GM21825 (cell line): ENCODE measurements around the gene MYO10.
"Not testable (repeated sequence)": the region's sequence is repeated elsewhere in the genome, so short reads cannot be mapped to it uniquely, and the experiment has no call there.

ENCODE experiments used
- ATAC-seq: cut with Tn5 transposase; IDR thresholded peaks from one replicate; pipeline ENCODE4 v1.9.1; 2021; ENCODE audit warnings: mild to moderate bottlenecking, moderate library complexity; ENCODE audit not compliant: unreplicated experiment

The MYO10 gene

DNA sequence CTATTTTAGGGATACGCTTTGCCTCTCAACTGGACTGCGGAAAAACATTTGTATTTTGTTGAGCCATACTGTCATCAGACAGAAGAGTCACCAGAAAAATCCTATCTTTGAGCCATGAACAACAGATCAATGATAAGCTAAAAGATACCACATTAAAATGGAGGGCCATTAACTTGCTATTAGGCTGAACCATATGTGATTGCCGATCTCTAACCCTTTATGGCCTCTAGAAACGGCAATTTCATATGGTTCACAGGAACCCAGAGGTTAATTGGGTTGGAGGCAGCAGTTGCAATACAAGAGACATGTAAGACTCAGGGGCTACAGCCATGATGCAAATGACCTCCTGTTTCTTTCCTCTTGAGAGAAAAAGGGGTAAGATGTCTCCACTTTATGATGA is 69.8 kb downstream of the MYO10 start:
- ATAC-seq = no peak

GRCh38 chr5:16865151-16865550 is 70.9 kb downstream of the MYO10 start:
- no peak for ATAC-seq

DNA sequence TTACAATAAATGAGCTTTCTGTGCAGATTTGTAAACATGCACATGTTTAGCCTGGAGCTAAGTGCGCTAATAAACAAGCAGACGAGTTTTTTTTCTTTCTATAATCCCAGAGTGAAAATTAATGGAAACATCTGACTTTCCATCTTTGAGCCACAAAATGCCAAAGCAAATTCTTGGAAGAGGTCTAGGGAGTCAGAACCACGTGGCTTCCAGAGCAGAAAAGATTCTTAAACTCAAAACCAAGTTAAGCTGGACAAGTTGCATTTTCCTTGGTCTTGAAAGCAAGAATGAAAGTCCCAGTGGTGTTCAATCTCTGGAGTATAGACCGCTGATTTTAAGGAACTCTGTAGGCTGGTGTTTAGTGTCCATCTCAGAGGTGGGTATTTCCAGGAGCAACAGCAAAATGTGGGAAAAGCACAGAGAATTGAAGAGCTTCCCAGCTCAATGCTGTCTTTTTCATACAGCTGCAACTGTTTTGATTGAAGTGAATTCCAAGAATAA is 71.4 kb downstream of the MYO10 start:
- ATAC-seq = no peak

DNA sequence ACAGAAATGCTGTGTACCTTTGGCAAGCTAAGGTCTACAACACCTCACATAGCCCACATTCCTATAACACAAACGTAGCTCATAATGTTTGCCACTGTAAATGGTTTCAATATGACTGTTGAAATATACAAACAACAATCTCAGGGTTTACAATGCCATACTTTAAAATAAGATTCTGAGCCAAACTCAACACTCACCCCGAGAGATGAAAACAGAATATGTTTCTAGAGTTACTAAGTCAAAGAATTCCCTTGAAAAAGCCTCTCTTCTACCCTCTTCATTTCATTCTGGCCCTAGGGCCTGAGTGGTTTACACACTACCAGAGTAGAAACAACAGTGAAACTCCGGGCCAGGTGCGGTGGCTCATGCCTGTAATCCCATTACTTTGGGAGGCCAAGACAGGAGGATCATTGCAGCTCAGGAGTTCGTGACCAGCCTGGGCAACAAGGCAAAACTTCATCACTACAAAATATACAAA is 72.6 kb downstream of the MYO10 start:
- ATAC-seq = no peak

DNA sequence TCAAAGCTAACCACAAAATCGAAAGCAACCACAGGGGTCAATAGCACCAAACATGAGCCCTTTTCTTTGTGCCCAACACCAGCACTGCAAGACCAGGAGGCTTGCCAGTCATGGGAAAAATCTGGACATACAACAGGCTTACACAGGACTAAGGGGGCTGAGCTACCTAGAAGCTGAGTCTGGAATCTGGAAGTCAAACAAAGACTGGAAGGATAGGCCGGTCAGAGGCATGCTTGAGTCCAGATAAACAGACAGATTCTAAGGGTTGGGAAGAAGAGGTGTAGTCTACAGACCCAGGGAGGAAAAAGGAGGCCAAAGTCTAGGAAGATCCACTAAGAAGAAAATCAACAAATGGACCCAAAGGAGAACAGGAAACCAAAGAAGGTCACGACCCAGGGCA is 73.3 kb downstream of the MYO10 start:
- no peak for ATAC-seq

GRCh38 chr5:16859346-16859745 is 76.7 kb downstream of the MYO10 start:
- no peak for ATAC-seq

DNA sequence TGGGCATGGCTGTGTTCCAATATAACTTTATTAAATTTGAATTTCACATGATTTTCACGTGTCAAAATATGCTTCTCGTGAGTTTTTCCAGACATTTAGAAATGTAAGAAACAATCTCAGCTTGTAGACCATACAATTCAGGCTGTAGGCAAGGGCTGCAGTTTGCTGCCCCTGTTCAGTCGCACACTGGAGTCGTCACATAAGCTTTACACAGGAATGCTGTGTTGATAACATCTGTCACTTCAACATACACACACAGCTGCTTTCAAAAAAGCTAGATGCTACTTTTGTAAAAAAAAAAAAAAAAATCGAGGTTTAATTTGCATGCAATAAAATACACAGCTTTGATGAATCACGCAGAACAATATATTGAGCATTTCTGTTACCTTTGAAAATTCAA is 77.9 kb downstream of the MYO10 start:
- ATAC-seq = no peak

DNA sequence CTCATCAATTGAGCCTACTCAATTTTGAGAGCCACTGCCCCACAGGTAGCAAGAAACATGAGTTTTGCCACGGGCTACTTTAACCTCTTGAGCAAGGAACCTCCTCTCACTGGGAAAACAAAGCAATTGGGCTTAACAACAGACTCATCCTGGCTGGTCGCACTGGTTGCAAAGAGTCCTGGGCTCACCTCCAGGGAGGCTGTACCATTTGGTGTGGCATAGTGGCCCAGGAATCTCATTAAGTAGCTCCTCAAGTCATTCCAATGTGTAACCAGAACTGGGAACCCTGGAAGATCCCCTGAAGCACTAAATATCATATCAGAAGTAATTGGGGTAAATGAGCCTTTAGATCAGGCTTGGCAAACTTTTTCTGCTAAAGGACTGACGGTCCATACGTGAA is 78.5 kb downstream of the MYO10 start:
- no peak for ATAC-seq

- ATAC-seq = no peak
These were observed 79.6 kb downstream of the MYO10 start for GRCh38 chr5:16856531-16856930.

GRCh38 chr5:16855898-16856297 is 80.2 kb downstream of the MYO10 start:
- ATAC-seq = no peak

GRCh38 chr5:16855485-16855884 is 80.6 kb downstream of the MYO10 start:
- no peak for ATAC-seq

GRCh38 chr5:16854351-16854750 is 81.7 kb downstream of the MYO10 start:
- ATAC-seq = no peak

DNA sequence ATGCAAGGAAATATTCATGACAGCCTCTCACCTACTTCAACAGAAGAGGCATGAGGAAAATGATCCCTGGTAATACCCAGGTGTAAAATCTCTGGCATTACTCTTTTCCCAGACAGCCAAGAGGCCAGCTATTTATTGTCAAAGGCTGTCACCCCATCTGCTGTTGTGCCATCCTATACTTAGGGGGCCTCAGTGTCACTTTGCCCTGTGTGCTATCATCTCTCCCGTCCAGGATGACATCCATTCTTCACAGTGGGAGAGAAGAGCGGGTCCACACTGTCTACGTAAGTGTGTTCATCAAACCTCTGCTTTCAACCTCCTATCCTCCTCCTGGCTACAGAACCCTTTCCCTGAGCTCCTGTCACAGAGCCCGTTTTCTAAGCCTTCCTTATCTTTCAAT is 82.6 kb downstream of the MYO10 start:
- no peak for ATAC-seq

DNA sequence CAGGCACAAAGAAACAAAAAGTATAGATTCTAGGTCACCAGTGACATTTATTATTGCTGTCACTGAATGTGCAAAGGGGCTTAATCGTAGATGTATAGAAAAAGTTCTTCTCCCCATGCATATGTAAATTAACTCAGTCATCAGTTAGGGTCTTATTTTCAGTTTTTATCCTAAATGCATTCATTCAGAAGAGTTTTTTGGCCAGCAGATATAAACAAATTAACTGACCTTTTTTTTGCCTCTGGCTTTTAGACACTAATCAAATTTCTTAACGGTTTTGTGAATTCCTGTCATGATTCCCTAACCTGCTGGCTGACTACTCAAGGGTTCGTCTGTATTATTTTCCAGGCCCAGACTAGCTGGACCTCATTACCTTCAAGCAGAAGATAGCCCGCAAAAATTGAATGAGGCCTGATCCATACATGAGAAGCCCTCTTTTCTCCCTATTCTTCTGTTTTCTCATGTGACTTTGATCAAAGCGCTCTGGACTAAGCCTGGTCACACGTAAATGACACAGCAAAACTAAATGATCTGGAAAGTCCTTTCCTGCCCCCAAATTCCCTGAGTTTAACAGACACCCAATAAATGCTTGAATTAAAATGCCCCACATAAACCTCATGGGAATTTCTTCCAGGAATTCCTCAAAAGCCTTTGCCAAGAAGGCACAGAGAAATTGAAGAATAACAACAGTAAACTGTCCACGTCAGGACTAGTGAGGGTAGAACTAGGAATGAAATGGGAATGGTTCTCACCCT is 83.7 kb downstream of the MYO10 start:
- no peak for ATAC-seq

DNA sequence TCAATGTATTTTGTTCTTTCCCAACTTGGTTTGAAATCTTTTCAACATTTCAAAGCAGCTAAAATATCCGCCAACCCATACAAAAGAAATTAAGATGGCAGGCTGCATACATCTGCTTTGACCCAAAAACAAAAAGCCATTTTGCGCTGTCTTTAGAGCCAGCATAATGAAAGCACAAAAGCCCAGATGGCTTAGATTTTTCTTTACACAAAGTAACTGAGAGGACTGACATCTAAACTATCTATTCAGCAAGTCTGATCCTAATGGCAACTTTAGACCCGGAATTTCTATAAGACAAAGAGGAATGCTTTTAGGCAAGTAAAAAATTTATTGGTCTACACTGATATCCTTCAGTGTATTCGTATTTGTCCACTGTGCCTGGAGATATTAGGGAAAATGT is 86.3 kb downstream of the MYO10 start:
- ATAC-seq = no peak

DNA sequence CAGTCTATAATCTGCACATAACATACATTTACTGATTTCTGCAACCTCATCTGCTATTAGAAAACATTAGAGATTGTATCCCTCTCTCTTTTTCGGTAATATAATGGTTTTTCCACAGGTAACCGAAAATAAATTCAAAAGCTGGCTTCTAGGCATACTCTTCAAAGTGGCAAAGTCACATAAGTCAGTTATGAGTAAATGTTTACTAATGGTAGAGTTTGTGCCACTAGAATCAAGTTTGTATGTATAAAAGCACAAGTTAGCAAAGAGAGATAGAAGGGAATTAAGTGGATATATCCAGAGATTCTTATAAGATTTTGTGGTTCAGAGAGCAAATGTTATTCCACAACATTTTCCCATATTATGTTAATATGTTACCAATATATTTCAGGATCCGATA is 86.9 kb downstream of the MYO10 start:
- ATAC-seq = no peak

DNA sequence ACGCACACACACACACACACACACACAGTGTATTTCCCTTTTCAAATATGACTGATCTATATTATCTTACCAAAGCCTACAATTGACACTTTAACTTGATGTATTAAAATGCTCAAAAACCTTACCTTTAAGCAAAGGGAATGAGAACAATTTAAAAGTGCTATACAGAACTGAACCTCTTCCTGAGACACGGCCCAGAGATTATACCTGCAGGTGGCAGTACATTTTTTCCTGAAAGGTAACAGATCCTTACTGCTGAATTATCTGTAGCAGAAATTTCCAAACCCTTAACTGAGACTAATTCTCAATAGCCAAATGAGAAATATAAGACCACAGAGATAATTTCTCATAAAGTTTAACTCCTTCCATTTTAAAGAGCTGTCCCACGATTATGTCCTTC is 91.1 kb downstream of the MYO10 start:
- ATAC-seq = no peak

GRCh38 chr5:16842896-16843295 is 93.2 kb downstream of the MYO10 start:
- no peak for ATAC-seq

GRCh38 chr5:16841416-16841815 is 94.7 kb downstream of the MYO10 start:
- ATAC-seq = no peak

DNA sequence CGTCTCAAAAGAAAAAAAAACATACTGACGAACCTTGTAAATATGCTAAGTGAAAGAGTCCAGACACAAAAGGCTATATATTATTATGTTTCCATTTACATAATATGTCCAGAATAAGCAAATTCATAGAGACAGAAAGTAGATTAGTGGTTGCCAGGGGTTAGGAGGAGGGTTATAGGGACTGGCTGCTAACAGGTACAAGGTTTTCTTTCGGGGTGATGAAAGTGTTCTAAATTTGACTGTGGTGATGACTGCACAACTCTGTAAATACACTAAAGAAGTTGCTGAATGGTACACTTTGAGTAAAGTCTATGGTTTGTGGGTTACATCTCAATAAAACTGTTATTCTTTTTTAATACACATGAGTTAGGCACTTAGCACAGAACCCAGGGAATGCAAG is 98.8 kb downstream of the MYO10 start:
- ATAC-seq = no peak

- no peak for ATAC-seq
These were observed 102.1 kb downstream of the MYO10 start for GRCh38 chr5:16834029-16834428.

GRCh38 chr5:16831326-16831725 is 104.8 kb downstream of the MYO10 start:
- ATAC-seq = not testable (repeated sequence)

DNA sequence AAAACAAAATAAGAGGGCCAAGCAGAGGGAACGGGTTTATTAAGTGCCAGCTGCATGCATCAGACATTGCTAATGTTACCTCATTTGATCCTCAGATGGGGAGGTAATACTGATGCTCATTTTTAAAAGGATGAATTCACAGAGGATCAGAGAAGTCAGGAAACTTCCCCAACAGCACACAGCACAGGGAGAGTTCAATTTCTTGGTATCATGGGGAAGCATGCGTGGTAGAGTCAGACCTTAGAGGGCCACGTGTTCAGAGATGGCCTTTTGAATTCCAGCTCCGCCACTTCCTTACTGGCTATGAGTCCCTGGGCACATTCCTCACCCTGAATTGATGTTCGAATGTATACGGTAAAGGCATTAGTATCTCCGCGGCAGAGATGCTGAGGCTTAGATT is 108.3 kb downstream of the MYO10 start:
- no peak for ATAC-seq
